HG03103 (cell line): ENCODE data around the gene MASP2.
"Not testable (repeated sequence)": the region's sequence is repeated elsewhere in the genome, so short reads cannot be mapped to it uniquely, and the experiment has no call there.

Experiments used
- ATAC-seq: cut with Tn5 transposase; IDR thresholded peaks from one replicate; pipeline ENCODE4 v1.9.1; 2021; ENCODE audit warnings: low read depth; ENCODE audit not compliant: unreplicated experiment

Gene MASP2

GRCh38 chr1:11059155-11059967, 12.3 kb upstream of the MASP2 start:
- peak; percentile 17 for ATAC-seq

- no peak for ATAC-seq
Observed at GRCh38 chr1:11058595-11059154, 11.6 kb upstream of the MASP2 start.

GRCh38 chr1:11058026-11058425, 11.0 kb upstream of the MASP2 start:
- no peak for ATAC-seq

GRCh38 chr1:11057477-11057876, 10.4 kb upstream of the MASP2 start:
- no peak for ATAC-seq

GRCh38 chr1:11056504-11056903, 9.5 kb upstream of the MASP2 start:
- no peak for ATAC-seq

GRCh38 chr1:11055676-11056075, 8.6 kb upstream of the MASP2 start:
- no peak for ATAC-seq

- no peak for ATAC-seq
Observed at GRCh38 chr1:11054666-11055065, 7.6 kb upstream of the MASP2 start.

GRCh38 chr1:11054181-11054580, 7.1 kb upstream of the MASP2 start:
- ATAC-seq: no peak

- ATAC-seq: no peak
Observed at GRCh38 chr1:11053758-11054137, 6.7 kb upstream of the MASP2 start.

GRCh38 chr1:11052839-11053757, 6.1 kb upstream of the MASP2 start:
- no peak for ATAC-seq

- no peak for ATAC-seq
Observed at GRCh38 chr1:11051781-11052511, 4.9 kb upstream of the MASP2 start.

- ATAC-seq: not testable (repeated sequence)
Observed at GRCh38 chr1:11051121-11051520, 4.1 kb upstream of the MASP2 start.

- no peak for ATAC-seq
Observed at GRCh38 chr1:11046270-11046566, 821 bp downstream of the MASP2 start.

GRCh38 chr1:11045428-11046269, 1.4 kb downstream of the MASP2 start:
- no peak for ATAC-seq

- ATAC-seq: no peak
Observed at GRCh38 chr1:11044849-11045427, 2.1 kb downstream of the MASP2 start.

GRCh38 chr1:11044086-11044848, 2.8 kb downstream of the MASP2 start:
- no peak for ATAC-seq

- no peak for ATAC-seq
Observed at GRCh38 chr1:11042995-11043874, 3.8 kb downstream of the MASP2 start.

GRCh38 chr1:11042065-11042464, 5.0 kb downstream of the MASP2 start:
- no peak for ATAC-seq
